Activated CD4-positive, alpha-beta T cell treated with anti-CD3 and anti-CD28 coated beads for 1 hour (primary cell): ENCODE data around the gene OSR1.
"Not testable (repeated sequence)": the region's sequence is repeated elsewhere in the genome, so short reads cannot be mapped to it uniquely, and the experiment has no call there.

ENCODE experiments used
- DNase-seq: peaks from one replicate; pipeline ENCODE4 v3.0.0-alpha.2; 2020

The OSR1 gene

GRCh38 chr2:19330436-19330835, 28.0 kb downstream of the OSR1 start:
- DNase-seq = no peak

- DNase-seq = no peak
Observed at GRCh38 chr2:19329445-19329844, 29.0 kb downstream of the OSR1 start.

DNA sequence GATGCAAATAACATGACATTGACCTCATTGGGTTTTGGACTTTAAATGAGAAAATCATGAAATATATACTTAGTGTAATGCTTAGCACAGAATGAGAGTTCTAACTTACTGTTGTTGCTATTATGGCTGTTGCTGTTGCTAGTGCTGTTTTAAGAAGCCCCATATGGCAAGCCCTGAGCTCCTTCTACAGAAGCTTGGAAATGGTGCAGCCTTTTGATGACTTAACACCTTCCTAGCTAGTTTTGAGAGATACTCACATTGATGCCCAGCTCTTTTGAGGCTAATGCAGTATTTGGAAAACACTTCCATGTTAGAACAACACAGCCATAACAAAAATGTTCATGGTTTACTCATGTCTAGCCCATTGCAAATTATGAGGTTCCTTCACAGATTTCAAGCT, 30.9 kb downstream of the OSR1 start:
- no peak for DNase-seq

DNA sequence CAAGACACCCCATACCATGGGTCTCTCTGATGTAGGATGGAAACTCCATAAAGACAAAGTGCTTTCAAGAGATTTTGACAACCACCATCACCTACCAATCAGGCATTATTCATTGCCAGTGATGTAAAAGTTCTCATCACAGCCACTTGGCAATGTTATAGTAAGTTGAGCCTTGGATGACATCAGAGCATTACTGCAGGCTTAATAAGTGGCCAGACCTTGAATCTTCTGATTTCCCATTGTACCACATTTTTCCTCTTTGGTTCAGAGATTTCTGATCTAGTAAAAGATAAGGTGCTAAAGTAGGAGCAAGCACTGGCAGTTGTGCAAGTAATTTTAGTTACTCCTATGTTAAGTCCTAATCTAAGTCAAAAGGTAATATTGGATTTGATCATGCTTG, 36.5 kb downstream of the OSR1 start:
- no peak for DNase-seq

DNA sequence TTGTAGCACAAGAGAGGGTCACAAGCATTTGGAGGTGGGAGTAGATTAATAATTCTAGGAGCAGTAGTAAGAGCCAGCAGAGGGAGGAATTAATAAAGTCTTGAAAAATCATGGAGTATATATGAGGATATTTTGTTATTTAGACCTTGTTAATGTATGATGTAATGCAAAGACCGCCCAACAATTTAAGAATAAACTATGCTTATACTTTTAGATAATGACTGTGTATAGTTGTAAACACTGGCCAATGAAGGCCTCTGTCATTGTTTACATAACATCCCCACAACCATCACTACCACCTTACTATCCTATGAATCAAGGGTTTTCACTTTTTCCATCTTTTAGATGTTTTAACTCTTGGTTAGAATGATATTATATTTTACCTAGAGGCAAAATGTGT, 37.6 kb downstream of the OSR1 start:
- no peak for DNase-seq

GRCh38 chr2:19319698-19320097, 38.7 kb downstream of the OSR1 start:
- no peak for DNase-seq

DNA sequence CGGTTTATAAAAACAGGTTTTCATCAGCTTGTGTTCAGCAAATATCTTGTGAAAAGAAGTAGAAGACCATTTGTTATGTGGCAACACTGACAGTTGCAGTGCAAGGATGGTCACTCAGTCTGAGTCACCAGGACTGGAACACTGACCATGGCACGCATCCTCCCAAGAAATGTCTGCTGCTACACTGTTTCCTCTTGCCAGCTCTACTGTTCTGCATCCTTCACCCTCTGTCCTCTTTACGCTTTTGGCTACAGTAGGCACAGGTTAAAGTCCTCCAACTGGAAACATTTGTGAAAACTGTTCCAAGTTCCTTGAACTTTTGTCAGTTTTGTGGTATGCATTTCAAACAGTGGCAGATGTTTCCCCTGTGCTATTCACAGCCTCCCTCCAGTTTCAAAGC, 39.4 kb downstream of the OSR1 start:
- DNase-seq = no peak

- DNase-seq = no peak
Observed at GRCh38 chr2:19313553-19313952, 44.9 kb downstream of the OSR1 start.

GRCh38 chr2:19312949-19313348, 45.5 kb downstream of the OSR1 start:
- DNase-seq = no peak

- DNase-seq = not testable (repeated sequence)
Observed at GRCh38 chr2:19306065-19306464, 52.4 kb downstream of the OSR1 start.

DNA sequence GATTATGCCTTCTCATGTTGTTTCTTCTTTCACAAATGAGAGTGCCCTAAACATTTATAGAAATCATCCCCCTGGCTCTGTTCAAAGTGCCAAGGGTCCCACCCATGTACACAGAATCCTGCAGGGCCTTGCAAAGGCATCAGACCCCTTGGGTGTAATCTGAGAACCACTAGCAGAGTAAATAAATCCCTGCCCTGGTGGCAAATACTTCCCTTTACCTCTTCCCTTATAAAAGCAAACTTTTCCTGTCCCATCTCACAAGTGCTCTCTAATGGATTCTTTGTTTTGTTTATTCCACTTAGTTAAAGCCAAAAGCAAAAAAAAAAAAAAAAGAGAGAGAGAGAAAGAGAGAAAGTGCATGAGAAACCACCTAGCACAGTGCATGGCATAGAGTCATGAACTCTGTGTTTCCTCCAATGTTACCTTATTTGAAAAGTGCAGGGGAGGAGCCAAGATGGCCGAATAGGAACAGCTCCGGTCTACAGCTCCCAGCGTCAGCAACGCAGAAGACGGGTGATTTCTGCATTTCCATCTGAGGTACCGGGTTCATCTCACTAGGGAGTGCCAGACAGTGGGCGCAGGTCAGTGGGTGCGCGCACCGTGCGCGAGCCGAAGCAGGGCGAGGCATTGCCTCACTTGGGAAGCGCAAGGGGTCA, 52.9 kb downstream of the OSR1 start:
- DNase-seq = not testable (repeated sequence)

GRCh38 chr2:19301706-19302105, 56.7 kb downstream of the OSR1 start:
- DNase-seq = no peak
